Psoas muscle (tissue), 8 donors: ENCODE measurements around the gene NAPEPLD. TPM values are rescaled to one million over a fixed set of nuclear protein-coding genes. Genes with fewer than 3 reads are reported as not detected.
"Not testable (repeated sequence)": the region's sequence is repeated elsewhere in the genome, so short reads cannot be mapped to it uniquely, and the experiment has no call there.

Source experiments
- ATAC-seq, 4 donors: fragments of 200-7000 bp; cut with Tn5 transposase; one replicate each; pipeline ENCODE4 v1.9.1; 2020; ENCODE audit warnings: moderate library complexity in 3 of 4, mild to moderate bottlenecking in 2 of 4
- DNase-seq, 2 donors: peaks; one replicate each; pipeline ENCODE4 v3.0.0-alpha.2; 2020
- H3K27ac ChIP-seq: fragments of 200-600 bp; one replicate; pipeline ENCODE4 v1.8.0; 2022
- H3K27me3 ChIP-seq, 3 donors: fragments of 200-600 bp in 1 of 3; one replicate each; pipeline versions ENCODE4 v1.6.1 to v1.8.0; 2013 to 2022; ENCODE audit warnings: low read length in 2 of 3, mild to moderate bottlenecking in 2 of 3, moderate library complexity in 1 of 3; ENCODE audit not compliant: insufficient read depth in 3 of 3
- H3K36me3 ChIP-seq, 2 donors: fragments of 200-600 bp in 1 of 2; one replicate each; pipeline versions ENCODE4 v1.6.1 to v1.8.0; 2013 to 2022; ENCODE audit warnings: low read depth in 1 of 2, mild to moderate bottlenecking in 1 of 2, moderate library complexity in 1 of 2; ENCODE audit not compliant: insufficient read depth in 1 of 2
- H3K4me1 ChIP-seq: fragments of 200-600 bp; one replicate; pipeline ENCODE4 v1.8.0; 2022
- H3K4me3 ChIP-seq: fragments of 200-600 bp; one replicate; pipeline ENCODE4 v1.8.0; 2022; ENCODE audit warnings: mild to moderate bottlenecking
- H3K9me3 ChIP-seq: fragments of 200-600 bp; one replicate; pipeline ENCODE4 v1.8.0; 2022
- CTCF ChIP-seq: fragments of 200-600 bp; IDR thresholded peaks from one replicate; pipeline ENCODE4 v1.8.0; 2022; ENCODE audit warnings: antibody characterized with exemption
- WGBS, 3 donors: extraction: QIAGEN DNeasy Blood & Tissue Kit; methylation state at CpG; one replicate each; pipeline versions ENCODE4 v1.1.6 to v1.1.7; 2013; 5-methylcytosine and 5-hydroxymethylcytosine counted together
- intact Hi-C, 2 donors: fragments of 100-400 bp; cut with DNase I; formaldehyde crosslinking; loops; one replicate each; pipeline versions ENCODE4 v1.11.0 to v1.14.2; 2022
- long read RNA-seq, 2 donors: library from polyadenylated mRNA; unstranded; transcript quantifications; one replicate each; pipeline ENCODE4 v2.0.0, GENCODE V29; 2021
- polyA plus RNA-seq, 3 donors: library from polyadenylated mRNA; stranded (reverse); fragments of 200-250 nt; gene quantifications; one replicate each; pipeline ENCODE4 v1.2.3, GENCODE V29; 2013
- total RNA-seq, 4 donors: library from RNA; stranded (reverse); fragmentation: NEBNext Ultra II Directional in 2 of 4; extraction: Animal tissue kit (Norgen Biotek cat#: 25700) in 2 of 4; gene quantifications; one replicate each; pipeline versions ENCODE4 v1.2.1 to v1.2.4, GENCODE V29; 2021 to 2023
- donor health status: healthy with polysubstance abuse.
- donor health status: DM: no; HTN: no; CAD: no; lungs with moderate emphysema.
- donor health status: Bipolar disorder and iron deficiency.
- donor health status: healthy.
- donor health status: DM: yes; HTN: yes; CAD: no.
- donor health status: DM: no; HTN: no; CAD: no.
- donor health status: DM: no; HTN: no; CAD: no.
- donor health status: DM: yes; HTN: yes; CAD: no.

The NAPEPLD gene
- total RNA-seq, result 1 to 10 TPM; 3.0 to 9.6 (median 6.1) TPM
- 1 to 10 TPM; 2.9 to 9.7 (median 5.5) TPM for polyA plus RNA-seq
- long read RNA-seq, donor 1, partial matches to known transcripts, result 0 of 4 reads
- long read RNA-seq, donor 1, other reads (novel, unspliced or antisense), result 2 of 4 reads
- long read RNA-seq, donor 2, partial matches to known transcripts, result 0 of 4 reads
- long read RNA-seq, donor 2, other reads (novel, unspliced or antisense), result 2 of 4 reads

GRCh38 chr7:103148994-103149807 is at the start of gene NAPEPLD:
TSS of gene NAPEPLD (minus strand) at chr7:103149099. CDS start at chr7:103128776, 20,323 bp downstream.
- peak; percentile 92 to 94 (median 93) for ATAC-seq
- no peaks in the 10 kb centered on the region for H3K27me3 ChIP-seq
- no peaks in the 10 kb centered on the region for H3K36me3 ChIP-seq
- no peak for TF ChIP-seq CTCF
- intact Hi-C loops, result no loop called here
- H3K4me1 ChIP-seq, result peaks cover 19% of the 10 kb centered on the region
- H3K4me3 ChIP-seq, result peak within 1 kb of the TSS; percentile 83
- H3K27ac ChIP-seq, result peak within 1 kb of the TSS; percentile 92
- no peaks in the 10 kb centered on the region for H3K9me3 ChIP-seq
- peak; percentile 89 to 93 for DNase-seq
- WGBS, 3 donors, result 1 to 2% (median 1%) methylated on average over 62 to 82 of the region's 82 CpGs

GRCh38 chr7:103198079-103198478 is 49.2 kb upstream of the NAPEPLD start:
- H3K27ac ChIP-seq, H3K4me3 ChIP-seq, H3K27me3 ChIP-seq, intact Hi-C loops, H3K36me3 ChIP-seq, ATAC-seq, H3K9me3 ChIP-seq, DNase-seq, H3K4me1 ChIP-seq: not testable (repeated sequence)
- 63 to 73% (median 71%) methylated on average over 3 of the region's 3 CpGs for WGBS, 3 donors

- ATAC-seq, H3K4me1 ChIP-seq, H3K4me3 ChIP-seq, H3K36me3 ChIP-seq, H3K9me3 ChIP-seq, H3K27me3 ChIP-seq, H3K27ac ChIP-seq, intact Hi-C loops, DNase-seq: not testable (repeated sequence)
- 76 to 86% (median 78%) methylated on average over 4 of the region's 4 CpGs for WGBS, 3 donors
Observed at GRCh38 chr7:103195364-103195763, 46.5 kb upstream of the NAPEPLD start.

GRCh38 chr7:103172415-103173146 is 23.7 kb upstream of the NAPEPLD start:
- H3K4me1 ChIP-seq, H3K4me3 ChIP-seq, H3K36me3 ChIP-seq, H3K9me3 ChIP-seq, ATAC-seq, intact Hi-C loops, DNase-seq, H3K27ac ChIP-seq, H3K27me3 ChIP-seq: not testable (repeated sequence)
- 73 to 79% (median 77%) methylated on average over 6 to 8 of the region's 8 CpGs for WGBS, 3 donors

- H3K4me3 ChIP-seq, H3K9me3 ChIP-seq, intact Hi-C loops, H3K27ac ChIP-seq, DNase-seq, H3K27me3 ChIP-seq, ATAC-seq, H3K36me3 ChIP-seq, H3K4me1 ChIP-seq: not testable (repeated sequence)
- WGBS, 3 donors, result 81 to 85% (median 82%) methylated on average over 6 of the region's 6 CpGs
Observed at GRCh38 chr7:103171695-103172414, 23.0 kb upstream of the NAPEPLD start.

GRCh38 chr7:103166921-103167544 is 18.1 kb upstream of the NAPEPLD start:
- intact Hi-C loops, ATAC-seq: not testable (repeated sequence)

GRCh38 chr7:103163087-103163825 is 14.4 kb upstream of the NAPEPLD start:
- intact Hi-C loops, H3K27me3 ChIP-seq, ATAC-seq, H3K9me3 ChIP-seq, H3K4me3 ChIP-seq, H3K4me1 ChIP-seq, DNase-seq, H3K36me3 ChIP-seq, H3K27ac ChIP-seq: not testable (repeated sequence)
- 85 to 89% (median 87%) methylated on average over 5 of the region's 5 CpGs for WGBS, 3 donors

More at GRCh38 chr7:103166921-103167544, 18.1 kb upstream of the NAPEPLD start:
- 80 to 87% (median 86%) methylated on average over 3 of the region's 3 CpGs for WGBS, 3 donors
- not testable (repeated sequence) for H3K4me1 ChIP-seq, H3K4me3 ChIP-seq, H3K27me3 ChIP-seq, DNase-seq, H3K27ac ChIP-seq, H3K9me3 ChIP-seq, H3K36me3 ChIP-seq

- H3K4me3 ChIP-seq, intact Hi-C loops, H3K27ac ChIP-seq, H3K9me3 ChIP-seq, DNase-seq, H3K4me1 ChIP-seq, H3K36me3 ChIP-seq, H3K27me3 ChIP-seq: not testable (repeated sequence)
- WGBS, 3 donors, result 32 to 72% (median 55%) methylated on average over 2 of the region's 2 CpGs
- ATAC-seq, result peak; percentile 59 to 87 (median 70)
Observed at GRCh38 chr7:103162641-103163040, 13.7 kb upstream of the NAPEPLD start.
